H9 (cell line): ENCODE measurements around the gene ZNRF2. TPM values are rescaled to one million over a fixed set of nuclear protein-coding genes. Genes with fewer than 3 reads are reported as not detected.

ENCODE experiments used
- DNase-seq: peaks from one replicate; pipeline ENCODE4 v3.0.0-alpha.2; 2017
- H2AFZ ChIP-seq: one replicate; pipeline ENCODE4 v1.6.1; 2013; ENCODE audit warnings: mild to moderate bottlenecking, low read length, control low read depth, moderate library complexity
- H2AK5ac ChIP-seq: 2 replicates; pipeline ENCODE4 v1.6.1; 2013; ENCODE audit warnings: low read length, control low read depth, mixed read lengths; ENCODE audit not compliant: insufficient read length
- H2BK120ac ChIP-seq: one replicate; pipeline ENCODE4 v1.6.1; 2013; ENCODE audit warnings: low read depth, mild to moderate bottlenecking, low read length, control low read depth, inconsistent platforms; ENCODE audit not compliant: poor library complexity, severe bottlenecking
- H2BK12ac ChIP-seq: 2 replicates; pipeline ENCODE4 v1.6.1; 2013; ENCODE audit warnings: low read length, control low read depth, mixed read lengths, low read depth; ENCODE audit not compliant: insufficient read length
- H2BK15ac ChIP-seq: 2 replicates; pipeline ENCODE4 v1.6.1; 2013; ENCODE audit warnings: low read depth, low read length, control low read depth
- H2BK20ac ChIP-seq: one replicate; pipeline ENCODE4 v1.6.1; 2013; ENCODE audit warnings: low read depth, mild to moderate bottlenecking, low read length, control low read depth, inconsistent platforms; ENCODE audit not compliant: poor library complexity, severe bottlenecking
- H2BK5ac ChIP-seq: 2 replicates; pipeline ENCODE4 v1.6.1; 2013; ENCODE audit warnings: low read length, control low read depth, mixed read lengths; ENCODE audit not compliant: insufficient read length
- H3K14ac ChIP-seq: 2 replicates; pipeline ENCODE4 v1.6.1; 2013; ENCODE audit warnings: low read length, control low read depth; ENCODE audit not compliant: insufficient read depth
- H3K18ac ChIP-seq: 2 replicates; pipeline ENCODE4 v1.6.1; 2013; ENCODE audit warnings: low read depth, mild to moderate bottlenecking, mixed read lengths, low read length, control low read depth; ENCODE audit not compliant: insufficient read length
- H3K23ac ChIP-seq: 2 replicates; pipeline ENCODE4 v1.6.1; 2013; ENCODE audit warnings: low read length, control low read depth, mixed read lengths, low read depth; ENCODE audit not compliant: insufficient read length
- H3K23me2 ChIP-seq: 2 replicates; pipeline ENCODE4 v1.6.1; 2013; ENCODE audit warnings: low read depth, mild to moderate bottlenecking, mixed read lengths, low read length, control low read depth; ENCODE audit not compliant: insufficient read length, poor library complexity, severe bottlenecking
- H3K27ac ChIP-seq: 2 replicates; pipeline ENCODE4 v1.5.1; 2013; ENCODE audit warnings: low read length, control low read depth, mixed read lengths, low read depth; ENCODE audit not compliant: insufficient read length
- H3K27me3 ChIP-seq: 2 replicates; pipeline ENCODE4 v1.6.1; 2013; ENCODE audit warnings: low read length, control low read depth, inconsistent platforms; ENCODE audit not compliant: insufficient read depth
- H3K4ac ChIP-seq: 2 replicates; pipeline ENCODE4 v1.6.1; 2013; ENCODE audit warnings: low read depth, mild to moderate bottlenecking, control low read depth, inconsistent platforms, low read length, moderate library complexity
- H3K4me1 ChIP-seq: 2 replicates; pipeline ENCODE4 v1.6.1; 2013; ENCODE audit warnings: low read length, control low read depth, inconsistent platforms; ENCODE audit not compliant: insufficient read depth
- H3K4me2 ChIP-seq: 2 replicates; pipeline ENCODE4 v1.6.1; 2013; ENCODE audit warnings: low read length, control low read depth, mixed read lengths; ENCODE audit not compliant: insufficient read length, insufficient read depth
- H3K56ac ChIP-seq: 2 replicates; pipeline ENCODE4 v1.6.1; 2013; ENCODE audit warnings: low read depth, mild to moderate bottlenecking, mixed read lengths, low read length, control low read depth; ENCODE audit not compliant: insufficient read length
- H3K79me1 ChIP-seq: 2 replicates; pipeline ENCODE4 v1.6.1; 2013; ENCODE audit warnings: low read depth, mild to moderate bottlenecking, moderate library complexity, low read length, control low read depth, inconsistent platforms; ENCODE audit not compliant: insufficient read depth, poor library complexity, severe bottlenecking
- H3K79me2 ChIP-seq: 2 replicates; pipeline ENCODE4 v1.6.1; 2013; ENCODE audit warnings: low read length, control low read depth, inconsistent platforms; ENCODE audit not compliant: insufficient read depth
- H3K9ac ChIP-seq: 2 replicates; pipeline ENCODE4 v1.6.1; 2013; ENCODE audit warnings: low read length, control low read depth, mixed read lengths; ENCODE audit not compliant: insufficient read length; ENCODE audit errors: extremely low read depth
- H3K9me3 ChIP-seq: one replicate; pipeline ENCODE4 v1.6.1; 2013; ENCODE audit warnings: low read depth, low read length, inconsistent platforms; ENCODE audit not compliant: control insufficient read depth
- H3T11ph ChIP-seq: one replicate; pipeline ENCODE4 v1.6.1; 2013; ENCODE audit warnings: mild to moderate bottlenecking, low read length, control low read depth, inconsistent platforms
- H4K20me1 ChIP-seq: one replicate; pipeline ENCODE4 v1.6.1; 2013; ENCODE audit not compliant: control insufficient read depth, insufficient read length, insufficient read depth
- H4K5ac ChIP-seq: 2 replicates; pipeline ENCODE4 v1.6.1; 2013; ENCODE audit warnings: low read depth, mild to moderate bottlenecking, mixed read lengths, low read length, control low read depth; ENCODE audit not compliant: insufficient read length
- H4K8ac ChIP-seq: replicated peaks from 2 replicates; pipeline ENCODE4 v1.6.1; 2013; ENCODE audit warnings: low read length, control low read depth, mixed read lengths, low read depth; ENCODE audit not compliant: insufficient read length
- H4K91ac ChIP-seq: 2 replicates; pipeline ENCODE4 v1.6.1; 2013; ENCODE audit warnings: low read depth, mild to moderate bottlenecking, moderate library complexity, mixed read lengths, low read length, control low read depth; ENCODE audit not compliant: insufficient read length
- H3K27ac Mint-ChIP-seq, 3 experiments: 2 replicates in 2 of 3; 3 replicates in 1 of 3; pipeline ENCODE4 v1.8.0; 2020 to 2021; ENCODE audit warnings: mixed read lengths in 3 of 3, mild to moderate bottlenecking in 1 of 3, moderate library complexity in 1 of 3
- H3K27me3 Mint-ChIP-seq: 2 replicates; pipeline ENCODE4 v1.8.0; 2021; ENCODE audit warnings: low read depth, mild to moderate bottlenecking, moderate library complexity, mixed read lengths
- H3K36me3 Mint-ChIP-seq, 3 experiments: 2 replicates in 2 of 3; 3 replicates in 1 of 3; pipeline ENCODE4 v1.8.0; 2020 to 2021; ENCODE audit warnings: low read depth in 3 of 3, mixed read lengths in 3 of 3; ENCODE audit not compliant: insufficient read depth in 1 of 3
- H3K4me1 Mint-ChIP-seq, 2 experiments: 2 replicates each; pipeline ENCODE4 v1.8.0; 2020; ENCODE audit warnings: mixed read lengths in 2 of 2
- H3K4me3 Mint-ChIP-seq, 2 experiments: 2 replicates in 1 of 2; 3 replicates in 1 of 2; pipeline ENCODE4 v1.8.0; 2020 to 2021; ENCODE audit warnings: mild to moderate bottlenecking in 2 of 2, mixed read lengths in 2 of 2, moderate library complexity in 1 of 2
- H3K9me3 Mint-ChIP-seq, 2 experiments: 2 replicates in 1 of 2; 3 replicates in 1 of 2; pipeline ENCODE4 v1.8.0; 2020; ENCODE audit warnings: mild to moderate bottlenecking in 2 of 2, mixed read lengths in 2 of 2, moderate library complexity in 1 of 2
- WGBS: extraction: QIAGEN DNeasy Blood & Tissue Kit; methylation state at CpG from one replicate; pipeline ENCODE4 v1.1.7; 2013; ENCODE audit warnings: missing lambda C conversion rate, low lambda C conversion rate, mixed read lengths; ENCODE audit not compliant: insufficient read length; ENCODE audit errors: extremely low coverage; 5-methylcytosine and 5-hydroxymethylcytosine counted together
- total RNA-seq: library from RNA; stranded (reverse); gene quantifications from 2 replicates; pipeline ENCODE4 v1.2.1, GENCODE V29; 2021
- TF ChIP-seq, protein P1 (sequence below): fragments of 200-600 bp; sonication (generic); conservative IDR thresholded peaks from 3 replicates; pipeline ENCODE4 v1.8.0; 2021; ENCODE audit warnings: antibody characterized with exemption, mild to moderate bottlenecking

Gene ZNRF2
- total RNA-seq, 1 experiment from 2014 or later, result 16.5 TPM

- WGBS, result no CpG with 5 or more reads among the region's 10 CpGs
- no peak overlapping the region for H3K27ac Mint-ChIP-seq
- TF ChIP-seq, protein P1, sequence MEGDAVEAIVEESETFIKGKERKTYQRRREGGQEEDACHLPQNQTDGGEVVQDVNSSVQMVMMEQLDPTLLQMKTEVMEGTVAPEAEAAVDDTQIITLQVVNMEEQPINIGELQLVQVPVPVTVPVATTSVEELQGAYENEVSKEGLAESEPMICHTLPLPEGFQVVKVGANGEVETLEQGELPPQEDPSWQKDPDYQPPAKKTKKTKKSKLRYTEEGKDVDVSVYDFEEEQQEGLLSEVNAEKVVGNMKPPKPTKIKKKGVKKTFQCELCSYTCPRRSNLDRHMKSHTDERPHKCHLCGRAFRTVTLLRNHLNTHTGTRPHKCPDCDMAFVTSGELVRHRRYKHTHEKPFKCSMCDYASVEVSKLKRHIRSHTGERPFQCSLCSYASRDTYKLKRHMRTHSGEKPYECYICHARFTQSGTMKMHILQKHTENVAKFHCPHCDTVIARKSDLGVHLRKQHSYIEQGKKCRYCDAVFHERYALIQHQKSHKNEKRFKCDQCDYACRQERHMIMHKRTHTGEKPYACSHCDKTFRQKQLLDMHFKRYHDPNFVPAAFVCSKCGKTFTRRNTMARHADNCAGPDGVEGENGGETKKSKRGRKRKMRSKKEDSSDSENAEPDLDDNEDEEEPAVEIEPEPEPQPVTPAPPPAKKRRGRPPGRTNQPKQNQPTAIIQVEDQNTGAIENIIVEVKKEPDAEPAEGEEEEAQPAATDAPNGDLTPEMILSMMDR, result no peak
These were observed 28.0 kb upstream of the ZNRF2 start for GRCh38 chr7:30256349-30256858.

More at GRCh38 chr7:30256349-30256858, 28.0 kb upstream of the ZNRF2 start:
- Histone ChIP-seq H3K14ac (no peak overlapping the region), H3K79me2 (no peaks in the 10 kb centered on the region), H2BK15ac (no peak overlapping the region), H3K79me1 (no peaks in the 10 kb centered on the region), H2BK5ac (no peak overlapping the region), H2AK5ac (no peak overlapping the region), H4K20me1 (no peaks in the 10 kb centered on the region), H3T11ph (no peak overlapping the region), H3K18ac (no peak overlapping the region), H3K27ac (no peak overlapping the region), H2BK120ac (no peak overlapping the region), H2BK12ac (no peak overlapping the region), H2BK20ac (no peak overlapping the region), H3K9me3 (no peaks in the 10 kb centered on the region), H4K8ac (no peak overlapping the region), H3K4me2 (no peak overlapping the region), H3K23ac (no peak overlapping the region), H3K27me3 (no peaks in the 10 kb centered on the region), H3K23me2 (no peaks in the 10 kb centered on the region), H3K4ac (no peak overlapping the region), H2AFZ (no peak overlapping the region), H3K9ac (no peak overlapping the region), H3K4me1 (no peaks in the 10 kb centered on the region), H4K91ac (no peak overlapping the region), H4K5ac (no peak overlapping the region), H3K56ac (no peak overlapping the region)
- H3K36me3 Mint-ChIP-seq, result no peaks in the 10 kb centered on the region
- DNase-seq, result no peak
- H3K9me3 Mint-ChIP-seq, result no peaks in the 10 kb centered on the region
- no peaks in the 10 kb centered on the region for H3K27me3 Mint-ChIP-seq
- no peaks in the 10 kb centered on the region for H3K4me1 Mint-ChIP-seq
- H3K4me3 Mint-ChIP-seq, result no peak overlapping the region
